Right hindlimb (tissue), 1 donor: Measurements from ENCODE around the gene BPIFA3.

Experiments
- DNase-seq: peaks from one replicate; pipeline ENCODE4 v3.0.0-alpha.2; 2018

BPIFA3 gene

GRCh38 chr20:33272155-33272873 lies 55.2 kb downstream of the BPIFA3 start:
- DNase-seq: no peak

GRCh38 chr20:33273117-33273851 lies 56.1 kb downstream of the BPIFA3 start:
- DNase-seq: no peak

GRCh38 chr20:33275215-33275614 lies 58.1 kb downstream of the BPIFA3 start:
- DNase-seq: no peak

- no peak for DNase-seq
These were observed 58.7 kb downstream of the BPIFA3 start for GRCh38 chr20:33275871-33276270.

- no peak for DNase-seq
These were observed 59.4 kb downstream of the BPIFA3 start for GRCh38 chr20:33276303-33277113.
